ENCODE measurements around the gene NRP1.

NRP1 gene

DNA sequence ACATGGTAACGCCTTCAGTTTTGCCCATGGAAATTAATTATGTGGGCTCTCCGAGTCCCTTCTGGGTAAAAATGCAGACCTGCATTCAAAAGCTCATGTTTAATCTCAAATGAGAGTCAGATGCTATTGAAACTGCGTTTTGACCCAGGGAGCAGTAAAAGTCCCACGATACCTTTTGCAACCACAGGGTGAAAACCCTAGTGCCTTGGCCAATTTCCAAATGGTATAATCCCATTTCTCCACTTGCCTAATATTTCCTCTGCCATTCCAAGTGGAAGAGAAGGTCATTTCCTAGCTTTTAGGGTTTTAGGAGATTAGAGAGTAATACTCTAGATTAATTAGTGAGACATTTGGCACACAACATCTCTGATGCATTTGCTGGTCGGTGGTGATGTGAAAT lies 132.5 kb downstream of the NRP1 start:
- no peak for DNase-seq

DNA sequence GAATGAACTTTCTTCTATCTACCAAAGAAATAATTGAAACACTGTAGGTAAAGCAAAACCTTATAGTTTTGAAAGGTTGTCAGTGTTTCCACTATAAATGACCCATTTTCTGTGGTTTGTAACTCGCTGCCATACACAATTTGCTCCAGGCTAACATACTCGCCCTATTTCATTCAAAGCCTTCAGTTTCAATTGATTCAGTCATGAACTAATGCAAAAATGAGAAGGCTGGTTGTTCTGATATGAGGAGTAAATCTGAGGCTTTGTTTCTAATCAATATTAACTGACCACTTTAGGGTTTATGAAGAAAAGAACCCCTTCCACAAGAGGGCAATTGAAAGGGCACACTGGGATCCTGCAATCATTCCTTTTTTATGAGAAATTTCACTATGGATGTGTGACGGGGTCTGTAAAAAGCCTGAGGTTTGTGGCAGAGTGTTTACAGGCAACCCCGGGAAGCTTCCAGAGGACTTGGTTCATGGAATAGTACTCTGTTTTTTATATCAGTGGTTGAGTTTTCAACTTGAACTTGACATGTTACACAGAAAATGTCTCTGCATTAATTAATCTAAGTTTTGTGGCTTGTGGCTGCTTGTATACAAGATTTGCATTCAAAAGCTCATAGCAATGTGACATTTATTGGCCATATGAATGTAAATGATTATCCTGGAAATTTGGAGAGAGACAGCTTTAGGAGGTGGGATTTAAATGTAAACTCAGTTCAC lies 133.2 kb downstream of the NRP1 start:
- DNase-seq, result no peak

DNA sequence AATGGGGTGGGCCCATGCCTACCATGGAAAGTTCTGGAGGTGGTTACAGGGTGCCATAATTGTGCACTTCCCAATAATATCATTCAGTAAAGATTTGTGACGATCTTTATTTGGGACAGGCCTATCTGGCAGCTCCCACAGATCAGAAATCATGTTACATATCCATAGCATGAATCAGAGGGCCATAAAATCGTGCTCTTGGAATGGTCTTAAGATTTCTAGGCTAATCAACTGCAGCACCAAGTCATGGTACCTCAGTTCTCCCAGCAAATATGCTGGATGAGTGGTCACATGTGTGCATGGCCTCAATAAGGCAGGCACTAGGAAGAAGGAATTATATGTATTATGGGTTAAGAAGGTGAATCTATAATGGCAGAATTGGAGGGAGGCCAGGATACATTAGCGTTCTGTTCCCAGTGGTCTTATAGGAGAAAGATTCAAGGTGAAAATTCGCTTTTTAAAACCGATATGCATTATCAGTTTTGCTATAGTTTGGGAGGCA lies 134.7 kb downstream of the NRP1 start:
- DNase-seq, result no peak

DNA sequence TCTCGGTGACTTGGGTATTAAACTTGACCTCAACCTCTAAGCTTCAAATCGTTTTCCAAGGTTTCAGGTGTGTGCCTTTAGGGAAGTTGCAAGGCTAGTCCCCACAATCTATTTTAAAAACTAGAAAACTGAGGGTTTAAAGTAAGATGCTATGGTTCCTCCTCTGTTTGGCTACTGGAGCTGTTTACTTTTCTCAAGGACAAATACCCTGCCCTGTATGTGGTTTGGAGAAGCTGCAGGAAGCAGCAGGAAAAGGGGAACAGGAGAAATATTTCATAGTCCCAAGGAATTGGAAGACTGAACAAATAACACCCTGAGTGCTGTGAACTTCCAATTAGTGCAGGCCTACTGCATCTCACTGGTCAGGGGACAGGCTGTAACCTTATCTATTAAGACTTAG lies 135.9 kb downstream of the NRP1 start:
- DNase-seq, result no peak

DNA sequence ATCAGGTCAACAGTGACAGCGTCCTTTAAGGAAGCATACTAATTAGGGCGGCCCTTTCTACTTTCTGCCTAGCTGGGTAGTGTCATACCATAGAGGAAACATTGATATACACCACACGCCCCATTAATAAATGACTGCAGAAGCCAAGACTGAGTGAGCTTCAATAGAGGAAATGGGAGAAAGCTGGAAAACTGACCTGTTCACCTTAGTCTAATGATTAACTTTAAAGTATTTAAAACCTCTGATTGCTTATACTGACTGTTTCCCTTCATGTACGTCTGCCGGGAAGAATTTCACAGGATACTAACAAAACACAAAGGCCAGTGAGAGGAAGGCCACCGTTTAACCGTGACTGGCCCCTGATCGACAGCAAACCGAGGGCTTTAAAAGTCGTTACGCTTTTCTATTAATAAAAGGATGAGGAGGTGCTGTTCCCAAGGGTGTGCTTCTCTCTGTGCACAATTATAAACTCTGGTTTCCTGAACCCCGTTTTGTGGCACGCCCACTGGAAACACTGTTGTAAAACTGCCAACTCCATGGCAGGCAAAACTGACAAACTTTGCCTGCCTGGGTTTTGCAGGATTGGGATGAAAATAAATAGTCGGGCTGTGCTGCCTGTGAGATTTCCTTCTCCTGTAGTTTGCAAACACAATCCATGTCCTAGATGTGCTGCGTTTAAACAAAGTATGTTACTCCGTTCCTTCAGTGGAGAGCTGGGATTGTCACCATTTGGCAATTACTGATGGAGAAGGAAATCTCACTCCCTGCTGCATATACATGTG lies 137.6 kb downstream of the NRP1 start:
- DNase-seq, result no peak

DNA sequence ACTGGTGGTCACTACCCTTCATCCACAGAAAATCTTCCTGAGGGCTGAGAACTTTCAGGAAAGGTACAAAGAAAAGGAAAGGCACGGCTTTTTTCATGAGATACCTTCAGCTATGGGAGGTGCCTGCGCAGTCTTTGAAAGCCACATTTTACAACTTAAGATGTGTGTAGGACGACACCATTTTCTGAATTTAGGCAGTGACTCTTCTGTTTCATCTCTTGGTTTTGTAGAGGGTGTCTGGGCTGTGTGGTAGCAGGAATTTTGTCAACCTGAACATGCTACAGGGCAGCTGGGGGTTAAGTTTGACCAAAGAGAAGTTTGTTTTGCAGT lies 138.1 kb downstream of the NRP1 start:
- DNase-seq, result no peak

DNA sequence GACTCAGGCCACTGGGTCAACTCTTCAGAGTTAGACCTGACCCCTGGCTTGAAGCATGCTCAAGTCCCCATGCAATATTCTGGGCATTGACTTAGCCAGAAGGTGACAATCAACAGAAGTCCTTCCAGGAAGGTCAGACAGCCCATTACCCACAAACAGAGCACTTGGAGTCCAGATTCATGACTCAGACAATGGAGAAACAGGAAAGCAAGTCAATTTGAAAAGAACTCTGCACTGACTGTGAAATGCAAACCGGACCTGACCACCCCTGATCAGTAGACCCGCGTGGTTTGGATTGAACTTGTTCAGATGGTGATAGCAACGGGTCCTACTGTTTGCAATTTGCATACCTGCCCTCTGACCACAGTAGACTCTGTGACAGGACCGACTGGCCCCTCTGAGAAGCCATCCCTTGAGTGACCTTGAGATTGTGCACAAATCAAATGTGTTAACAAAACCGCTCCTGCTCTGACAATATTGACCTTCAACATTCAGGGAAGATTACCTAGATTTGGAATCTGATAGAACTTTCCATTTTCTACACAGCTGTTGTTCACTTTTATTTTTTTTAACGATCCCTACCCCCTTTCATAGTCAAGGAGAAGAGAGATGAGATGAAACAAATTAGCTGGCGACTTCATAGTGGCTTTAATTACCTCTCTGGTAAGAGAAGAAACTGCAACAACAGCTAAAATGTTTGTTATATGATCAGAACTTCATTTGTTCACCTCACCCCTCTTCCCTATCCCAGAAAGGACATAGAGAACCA lies 138.7 kb downstream of the NRP1 start:
- no peak for DNase-seq

DNA sequence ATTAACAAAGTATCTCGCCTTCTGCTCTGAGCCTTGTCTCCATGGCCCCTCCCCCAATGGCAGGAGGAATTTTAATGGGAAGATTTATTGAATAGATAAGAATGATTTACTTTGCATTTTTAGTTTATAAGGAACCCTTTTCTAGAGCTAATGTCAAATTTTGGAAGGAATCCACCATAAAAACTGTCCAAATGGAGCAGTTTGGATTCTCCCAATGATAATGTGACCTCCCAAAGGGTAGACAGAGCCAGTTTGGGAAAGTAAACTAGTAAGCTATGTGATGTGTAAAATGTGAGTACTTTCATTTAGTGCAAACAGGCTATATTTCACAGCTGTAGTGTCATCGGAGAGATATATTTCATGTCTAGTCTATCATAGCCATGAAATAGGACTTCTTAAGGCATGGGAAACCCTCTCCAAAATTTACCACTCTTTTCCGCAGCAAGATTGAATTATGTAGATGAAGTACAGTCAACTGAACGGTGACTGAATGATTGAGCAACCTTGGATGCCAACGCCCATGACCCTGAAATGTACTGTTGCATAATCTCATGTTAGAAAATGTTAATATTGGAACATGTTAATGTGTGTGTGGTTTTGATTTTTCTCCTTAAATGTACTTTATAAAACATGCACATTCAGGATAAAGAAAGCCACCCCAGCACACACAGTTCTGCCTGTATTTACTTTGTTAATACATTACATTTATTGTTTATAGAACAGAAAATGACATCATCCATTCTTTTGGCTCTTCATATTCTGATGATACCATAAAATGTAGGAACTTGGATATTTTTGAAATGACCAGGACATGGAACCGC lies 140.6 kb downstream of the NRP1 start:
- DNase-seq, result no peak

DNA sequence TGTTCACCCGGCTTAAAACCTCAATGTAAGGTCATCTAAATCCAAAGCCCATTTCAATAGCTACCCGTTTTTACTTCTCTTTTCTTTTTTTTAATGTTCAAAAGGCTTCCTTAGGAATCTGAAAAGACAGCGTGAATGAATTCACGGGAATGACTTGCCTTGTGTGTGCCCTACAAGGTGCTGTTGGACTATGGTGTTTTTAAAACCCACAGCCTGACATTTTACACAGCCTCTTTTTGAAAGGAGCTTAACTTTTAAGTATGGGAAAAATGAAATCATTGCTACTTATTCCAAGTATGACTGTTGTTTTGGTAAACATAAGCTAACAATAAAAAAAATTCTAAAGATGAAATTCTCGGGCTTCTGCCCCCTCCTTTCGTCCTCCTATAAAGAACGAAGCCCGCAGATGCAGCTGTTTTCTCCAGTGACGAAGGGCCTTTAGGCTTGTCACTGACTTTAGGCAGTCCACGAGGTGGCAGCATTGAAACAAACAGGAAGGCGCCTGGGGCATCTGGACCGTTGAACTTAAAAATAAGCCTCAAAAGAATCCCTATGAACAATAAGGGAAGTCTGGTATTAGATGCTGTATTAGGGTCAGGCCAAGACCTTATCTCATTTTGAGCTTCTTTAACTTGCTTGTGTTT lies 141.3 kb downstream of the NRP1 start:
- DNase-seq, result peak; percentile 44

DNA sequence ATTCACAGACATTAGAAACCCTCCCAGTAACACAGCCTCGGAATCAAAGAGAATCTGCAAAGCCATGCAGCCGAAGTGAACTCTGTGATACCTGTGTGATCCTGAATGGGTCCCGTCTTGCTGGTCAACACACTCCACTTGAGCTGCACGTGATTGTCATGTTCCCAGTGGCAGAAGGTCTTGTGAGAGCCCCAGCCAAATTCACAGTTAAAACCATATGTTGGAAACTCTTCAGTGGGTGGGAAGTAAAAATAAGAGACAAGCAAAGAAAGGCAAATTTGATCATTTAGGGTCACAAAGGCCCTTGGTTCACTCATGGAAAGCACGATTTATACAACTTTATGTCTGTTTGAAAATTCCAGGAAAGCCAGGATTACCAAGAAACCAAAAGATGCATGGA lies 142.3 kb downstream of the NRP1 start:
- DNase-seq, result no peak

DNA sequence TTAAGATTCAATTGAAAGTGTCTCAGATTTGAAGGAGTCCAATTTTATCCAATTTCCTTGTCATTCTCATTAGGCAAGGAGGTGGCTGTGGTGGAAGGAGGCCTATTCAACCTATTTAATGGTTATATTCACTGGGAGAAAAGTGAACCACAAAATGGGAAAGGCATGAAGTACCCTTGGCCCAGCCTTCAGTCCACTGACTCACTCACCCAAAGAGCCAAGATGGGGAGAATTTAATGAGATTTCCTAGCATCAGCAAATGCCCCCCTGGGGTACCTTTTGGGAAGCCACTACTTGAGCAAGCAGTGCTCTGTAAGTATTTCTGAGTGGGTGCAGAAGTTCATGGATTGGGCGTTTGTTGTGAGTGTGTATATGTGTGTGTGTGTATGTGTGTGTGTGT lies 144.1 kb downstream of the NRP1 start:
- DNase-seq, result no peak

DNA sequence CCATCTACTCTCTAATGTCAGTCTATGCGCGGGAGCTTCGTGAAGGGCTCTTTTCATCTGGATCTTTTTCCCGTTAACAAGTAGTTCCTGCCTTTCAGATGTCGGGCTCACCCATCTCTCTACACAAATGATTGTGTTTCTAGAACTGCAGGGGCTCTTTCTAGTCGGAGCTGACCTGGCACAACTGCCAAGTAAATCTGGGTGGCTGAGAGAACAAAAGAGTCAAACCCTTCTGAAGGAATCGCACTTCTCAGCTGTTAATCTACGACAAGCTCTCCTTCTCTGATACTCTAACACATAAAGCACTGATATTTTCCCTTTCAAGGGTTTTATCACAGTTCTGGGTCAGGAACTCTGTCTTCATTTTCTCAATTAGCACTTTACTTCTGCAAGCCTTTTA lies 144.7 kb downstream of the NRP1 start:
- DNase-seq, result no peak

DNA sequence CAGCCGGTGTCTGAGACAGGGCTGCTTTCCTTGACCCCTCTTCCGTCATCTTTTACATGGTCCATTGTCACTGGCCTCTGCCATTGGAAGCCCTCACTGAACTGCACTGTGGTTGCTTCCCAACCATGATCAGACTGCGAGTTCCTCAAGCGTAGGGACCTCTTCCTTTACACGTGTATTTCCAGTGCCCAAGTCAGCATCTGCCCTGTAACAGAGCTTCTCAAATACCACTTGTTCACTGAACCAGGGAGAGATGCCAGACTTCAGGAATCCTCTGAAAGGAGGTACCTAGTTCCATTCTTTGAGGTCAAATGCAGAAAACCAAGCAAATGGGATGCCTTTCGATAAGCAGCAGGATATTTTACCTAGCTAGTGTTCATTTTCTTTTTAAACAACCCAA lies 145.1 kb downstream of the NRP1 start:
- no peak for DNase-seq

DNA sequence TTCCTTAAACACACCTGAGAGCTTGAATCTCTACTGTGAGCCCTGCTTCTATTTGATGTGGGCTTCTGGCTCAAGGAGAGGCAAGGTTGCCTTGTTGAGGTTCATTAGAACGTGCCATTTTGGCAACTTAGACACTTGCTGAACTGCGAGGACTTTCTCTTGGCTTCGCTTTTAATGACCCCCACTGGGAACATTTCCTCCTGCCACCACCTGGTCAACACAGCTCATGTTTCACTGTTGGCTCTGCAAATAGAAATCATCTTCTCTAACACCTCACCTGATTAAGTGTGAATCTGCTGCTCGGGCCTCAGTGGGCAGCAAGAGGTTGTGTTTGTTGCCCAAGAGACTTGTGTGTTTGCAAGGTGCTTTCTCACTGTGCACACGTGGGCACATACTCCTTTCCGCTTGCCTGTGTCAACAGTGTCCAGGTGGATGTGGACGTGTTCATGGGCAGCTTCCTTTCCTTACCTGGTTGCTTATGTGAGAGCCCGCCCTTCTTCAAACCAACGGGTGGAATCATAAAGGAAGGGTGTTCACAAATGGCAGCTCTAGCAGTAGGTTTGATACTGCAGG lies 147.0 kb downstream of the NRP1 start:
- no peak for DNase-seq

DNA sequence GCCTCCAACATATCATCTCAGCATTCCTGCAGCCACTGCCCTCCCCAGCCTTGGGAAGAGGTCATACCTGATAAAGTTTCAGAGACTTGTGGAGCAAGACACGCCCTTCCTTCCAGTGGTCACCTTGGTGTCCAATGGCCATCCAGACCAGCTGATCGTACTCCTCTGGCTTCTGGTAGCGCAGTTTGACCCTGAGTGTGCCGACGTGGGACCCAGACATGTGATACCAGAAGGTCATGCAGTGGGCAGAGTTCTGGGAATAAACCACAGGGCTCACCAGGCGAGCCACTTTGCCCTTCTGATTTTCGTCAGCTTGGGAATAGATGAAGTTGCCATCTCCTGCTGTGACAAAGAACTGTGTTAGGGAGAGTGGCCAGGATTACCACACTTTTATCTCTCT lies 148.3 kb downstream of the NRP1 start:
- DNase-seq, result no peak

DNA sequence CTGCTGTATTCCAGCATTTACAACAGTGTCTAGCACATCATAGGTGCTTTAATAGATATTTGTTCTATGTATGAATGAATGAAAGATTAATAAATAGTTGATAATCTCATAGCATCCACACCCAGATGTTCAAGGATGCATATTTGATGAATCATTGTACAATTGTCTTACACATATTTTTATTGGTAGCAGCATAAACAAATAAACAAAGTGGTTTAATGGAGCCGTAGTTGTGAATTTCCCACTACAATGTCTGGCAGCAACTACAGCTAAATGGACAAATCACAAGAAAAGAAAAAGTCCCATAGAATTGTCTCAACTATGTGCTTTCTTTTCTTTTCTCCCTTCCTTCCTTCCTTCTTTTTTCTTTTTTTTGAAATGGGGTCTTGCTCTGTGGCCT lies 150.8 kb downstream of the NRP1 start:
- DNase-seq, result no peak

DNA sequence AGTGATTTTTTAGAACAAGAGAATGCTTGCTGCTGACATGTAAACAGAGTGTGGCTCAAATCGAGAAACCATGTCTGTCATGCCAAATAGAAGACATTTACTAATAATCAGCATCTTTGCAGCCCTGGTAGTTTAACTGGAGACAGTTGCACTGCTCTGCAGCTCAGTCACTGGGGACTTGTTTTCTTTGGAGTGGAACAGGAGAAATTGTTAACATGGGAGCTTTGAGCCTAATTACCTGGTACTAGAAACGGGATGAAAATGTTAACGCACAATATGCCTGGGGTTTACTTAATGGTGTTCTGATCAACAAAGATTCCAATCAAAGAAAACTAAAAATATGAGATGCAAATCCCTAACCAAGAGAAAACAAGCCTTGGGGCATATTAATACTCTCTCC lies 153.5 kb downstream of the NRP1 start:
- DNase-seq, result no peak

DNA sequence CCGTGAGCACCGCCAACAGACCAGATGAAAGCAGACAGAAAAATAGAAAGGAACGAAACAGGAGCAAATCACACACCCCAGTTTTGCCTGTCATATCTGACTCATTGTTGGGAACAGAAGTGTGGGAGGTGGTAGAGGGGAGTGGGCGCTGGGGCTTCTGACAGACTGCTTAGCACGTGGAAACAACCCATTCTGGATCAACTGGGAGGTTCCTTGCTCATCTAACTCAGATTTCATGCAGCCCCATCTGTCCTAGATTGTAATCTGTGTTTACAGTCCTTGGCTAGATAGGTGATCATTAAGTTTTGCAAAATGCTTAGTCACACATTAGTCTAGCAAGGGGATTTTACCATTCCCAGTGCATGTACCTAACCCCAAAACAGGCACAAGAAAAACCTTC lies 154.1 kb downstream of the NRP1 start:
- DNase-seq, result no peak

DNA sequence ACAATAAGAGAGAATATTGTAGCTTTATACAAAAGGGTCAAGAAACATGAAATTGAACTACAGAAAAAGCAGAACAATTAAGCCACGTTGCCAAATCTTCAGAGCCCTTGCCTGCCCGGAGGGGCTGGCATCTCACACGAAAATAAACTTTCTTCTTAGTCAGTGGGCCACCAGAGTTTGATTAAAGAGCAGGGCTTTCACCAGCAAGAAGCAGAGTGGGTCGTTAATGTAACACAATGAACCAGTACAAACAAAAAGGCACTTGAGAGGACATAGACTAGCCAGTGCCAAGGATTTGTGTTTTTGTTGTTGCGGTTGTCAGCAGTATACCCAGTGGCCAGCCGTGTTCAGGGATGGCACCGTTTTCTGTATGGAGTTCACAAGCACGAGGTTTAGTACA lies 155.4 kb downstream of the NRP1 start:
- DNase-seq, result no peak

DNA sequence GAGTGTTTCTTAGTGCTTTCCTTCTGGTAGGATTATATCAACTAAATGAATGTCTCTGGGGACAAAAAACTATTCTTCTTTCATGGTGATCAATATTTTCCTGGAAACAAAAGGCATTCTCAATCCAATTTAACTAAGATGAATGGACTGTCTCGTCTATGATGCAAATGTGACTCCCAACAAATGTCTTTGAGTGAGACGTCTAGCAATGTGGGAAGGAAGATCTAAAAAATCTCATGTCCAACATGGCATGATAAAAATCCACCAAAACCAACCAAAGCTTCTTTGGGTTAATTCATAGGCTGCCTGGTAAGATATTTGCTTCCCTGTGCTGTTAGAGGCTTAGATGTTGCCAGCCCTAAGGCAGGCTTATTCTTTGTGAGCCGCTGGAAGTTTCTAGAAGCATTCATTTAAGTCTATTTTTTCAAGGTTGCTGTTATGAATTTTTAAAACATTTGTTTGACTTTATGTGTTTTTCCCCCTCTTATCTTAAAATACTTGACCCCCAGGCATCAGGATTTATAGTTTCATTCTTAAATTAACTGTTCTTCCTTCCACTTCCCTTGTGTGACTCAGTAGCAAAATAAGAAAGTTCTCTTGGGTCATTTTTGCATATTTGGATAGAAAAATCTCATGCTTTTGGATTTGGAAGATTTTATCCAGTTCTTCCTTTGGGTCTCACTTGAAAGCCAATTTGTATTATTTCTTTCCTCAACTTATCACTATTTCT lies 156.3 kb downstream of the NRP1 start:
- no peak for DNase-seq

DNA sequence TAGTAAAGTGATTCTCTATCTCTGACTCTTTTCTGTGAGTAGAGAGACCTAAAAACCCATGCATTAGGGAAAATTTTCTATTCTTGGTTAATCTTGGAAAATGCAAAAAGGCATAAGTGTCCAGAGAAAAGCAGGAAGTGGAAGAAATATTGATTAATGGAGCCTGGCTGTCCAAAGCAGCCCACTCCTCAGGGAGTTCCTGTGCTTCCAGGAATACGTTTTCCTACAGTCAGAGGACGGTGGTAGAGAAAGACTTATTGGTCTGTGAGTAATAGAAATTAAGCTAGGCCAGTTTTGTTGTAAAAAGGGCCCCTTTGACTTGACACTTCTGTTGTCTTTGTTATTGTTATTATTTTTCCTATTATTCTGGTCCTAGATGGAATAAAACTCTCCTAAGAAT lies 157.8 kb downstream of the NRP1 start:
- DNase-seq, result no peak

Measured in NCI-H226 (cell line).